ENCODE measurements around the gene PIGB.

- TF ChIP-seq, protein P1, sequence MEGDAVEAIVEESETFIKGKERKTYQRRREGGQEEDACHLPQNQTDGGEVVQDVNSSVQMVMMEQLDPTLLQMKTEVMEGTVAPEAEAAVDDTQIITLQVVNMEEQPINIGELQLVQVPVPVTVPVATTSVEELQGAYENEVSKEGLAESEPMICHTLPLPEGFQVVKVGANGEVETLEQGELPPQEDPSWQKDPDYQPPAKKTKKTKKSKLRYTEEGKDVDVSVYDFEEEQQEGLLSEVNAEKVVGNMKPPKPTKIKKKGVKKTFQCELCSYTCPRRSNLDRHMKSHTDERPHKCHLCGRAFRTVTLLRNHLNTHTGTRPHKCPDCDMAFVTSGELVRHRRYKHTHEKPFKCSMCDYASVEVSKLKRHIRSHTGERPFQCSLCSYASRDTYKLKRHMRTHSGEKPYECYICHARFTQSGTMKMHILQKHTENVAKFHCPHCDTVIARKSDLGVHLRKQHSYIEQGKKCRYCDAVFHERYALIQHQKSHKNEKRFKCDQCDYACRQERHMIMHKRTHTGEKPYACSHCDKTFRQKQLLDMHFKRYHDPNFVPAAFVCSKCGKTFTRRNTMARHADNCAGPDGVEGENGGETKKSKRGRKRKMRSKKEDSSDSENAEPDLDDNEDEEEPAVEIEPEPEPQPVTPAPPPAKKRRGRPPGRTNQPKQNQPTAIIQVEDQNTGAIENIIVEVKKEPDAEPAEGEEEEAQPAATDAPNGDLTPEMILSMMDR (IDR thresholded peaks at IDR 0.05): no peak
- no peak for TF ChIP-seq EP300 (IDR thresholded peaks at IDR 0.05)
- no peak for TF ChIP-seq POLR2A (IDR thresholded peaks at IDR 0.05)
These were observed 75.7 kb downstream of the PIGB start for GRCh38 chr15:55394694-55395093.
